Peyer's patch (tissue), 4 donors: ENCODE measurements around the gene RBMS1.

ENCODE experiments used
- CTCF ChIP-seq, 6 experiments: fragments of 450-650 bp in 4 of 6; fragments of 200-600 bp in 2 of 6; sonication (generic) in 1 of 6; IDR thresholded peaks; one replicate each; pipeline ENCODE4 v1.5.1; 2017 to 2019; ENCODE audit warnings: antibody characterized with exemption in 6 of 6, mild to moderate bottlenecking in 3 of 6, moderate library complexity in 1 of 6
- POLR2A ChIP-seq, 2 donors: fragments of 450-650 bp; IDR thresholded peaks; one replicate each; pipeline ENCODE4 v1.5.1; 2017; ENCODE audit warnings: antibody characterized with exemption in 2 of 2, mild to moderate bottlenecking in 2 of 2, moderate library complexity in 2 of 2

GRCh38 chr2:160333324-160334027 lies 160.1 kb downstream of the RBMS1 start:
- TF ChIP-seq CTCF (IDR thresholded peaks at IDR 0.05): no peak
- no peak for TF ChIP-seq POLR2A (IDR thresholded peaks at IDR 0.05)
